HG03521 (cell line): ENCODE measurements around the gene NFKBIZ.

Experiments
- ATAC-seq: cut with Tn5 transposase; IDR thresholded peaks from one replicate; pipeline ENCODE4 v1.9.1; 2021; ENCODE audit warnings: mild to moderate bottlenecking, moderate library complexity; ENCODE audit not compliant: unreplicated experiment

NFKBIZ gene

GRCh38 chr3:101825904-101826445 lies 23.3 kb upstream of the NFKBIZ start:
- ATAC-seq = no peak

- ATAC-seq = peak; percentile 86
Measured at GRCh38 chr3:101827211-101828174, 21.8 kb upstream of the NFKBIZ start.

DNA sequence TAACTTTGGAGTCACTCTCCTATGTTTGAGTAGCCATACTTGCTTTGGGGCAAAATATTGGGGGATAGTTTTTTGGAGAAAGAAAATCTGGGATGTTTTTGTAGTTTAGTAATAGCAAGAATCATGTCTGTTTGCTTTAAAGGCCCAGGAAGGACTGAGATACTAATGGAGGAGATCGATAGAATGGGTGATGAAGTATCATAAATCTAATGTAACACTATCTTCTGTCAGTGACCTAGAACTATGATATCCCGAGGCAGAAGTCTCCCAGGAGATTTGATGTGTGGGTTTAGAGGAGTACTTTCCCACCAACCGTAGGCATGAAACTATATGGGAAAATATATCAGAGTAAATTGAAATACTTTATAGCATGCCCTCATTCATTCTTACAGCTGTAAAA lies 21.0 kb upstream of the NFKBIZ start:
- ATAC-seq = no peak

DNA sequence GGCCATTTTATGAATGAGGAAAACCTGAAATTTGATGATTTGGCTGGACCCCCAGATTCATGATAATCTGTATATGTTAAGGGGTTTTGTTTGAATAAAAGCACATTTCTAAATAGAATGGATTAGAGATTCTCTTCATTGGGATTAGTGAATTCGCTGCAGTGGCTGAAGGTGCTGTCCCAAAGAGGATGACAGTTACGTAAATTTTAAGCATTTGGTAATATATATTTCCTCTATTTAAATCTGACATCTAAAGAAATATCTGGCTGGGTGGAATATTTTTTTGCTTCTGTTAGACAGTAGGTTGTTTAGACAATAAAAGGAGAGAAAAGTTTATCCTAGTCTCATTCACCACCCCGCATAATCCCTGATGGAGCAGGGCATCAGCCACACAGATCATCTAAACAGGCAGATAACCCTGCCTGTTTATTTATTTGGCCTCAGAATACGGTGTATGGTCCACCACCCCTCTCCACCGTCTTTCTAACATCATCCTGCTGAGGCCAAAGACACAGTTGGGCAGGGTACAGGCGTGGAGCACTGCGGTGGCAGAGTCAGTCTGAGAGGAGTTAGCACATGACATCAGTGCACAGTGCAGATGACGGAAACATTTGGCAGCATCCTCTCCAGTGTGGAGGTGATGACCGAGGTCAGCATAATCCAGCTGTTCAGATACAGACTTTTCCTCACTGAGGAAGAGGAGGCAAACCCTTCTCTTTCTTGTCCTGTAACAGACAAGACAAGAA lies 20.4 kb upstream of the NFKBIZ start:
- peak; percentile 42 for ATAC-seq

- no peak for ATAC-seq
Measured at GRCh38 chr3:101829437-101829830, 19.9 kb upstream of the NFKBIZ start.

DNA sequence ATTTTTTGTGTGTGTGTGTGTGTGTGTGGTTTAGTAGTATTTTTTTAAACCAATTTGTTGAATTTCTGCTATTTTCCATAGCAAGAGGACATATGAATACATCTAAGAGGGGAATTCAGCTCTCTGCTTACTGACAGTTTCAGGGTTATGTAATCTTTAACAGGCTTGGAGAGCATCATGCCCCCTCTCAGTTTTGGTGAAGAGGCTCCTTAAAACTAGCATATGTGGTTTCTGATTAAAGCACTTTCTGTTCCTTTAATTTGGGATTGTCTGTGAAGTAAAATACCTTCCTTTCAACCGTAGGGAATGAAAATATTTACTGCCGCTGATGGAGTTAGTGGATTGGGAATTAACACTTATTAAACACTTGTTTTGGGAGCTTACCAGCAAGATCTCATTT lies 19.4 kb upstream of the NFKBIZ start:
- no peak for ATAC-seq

DNA sequence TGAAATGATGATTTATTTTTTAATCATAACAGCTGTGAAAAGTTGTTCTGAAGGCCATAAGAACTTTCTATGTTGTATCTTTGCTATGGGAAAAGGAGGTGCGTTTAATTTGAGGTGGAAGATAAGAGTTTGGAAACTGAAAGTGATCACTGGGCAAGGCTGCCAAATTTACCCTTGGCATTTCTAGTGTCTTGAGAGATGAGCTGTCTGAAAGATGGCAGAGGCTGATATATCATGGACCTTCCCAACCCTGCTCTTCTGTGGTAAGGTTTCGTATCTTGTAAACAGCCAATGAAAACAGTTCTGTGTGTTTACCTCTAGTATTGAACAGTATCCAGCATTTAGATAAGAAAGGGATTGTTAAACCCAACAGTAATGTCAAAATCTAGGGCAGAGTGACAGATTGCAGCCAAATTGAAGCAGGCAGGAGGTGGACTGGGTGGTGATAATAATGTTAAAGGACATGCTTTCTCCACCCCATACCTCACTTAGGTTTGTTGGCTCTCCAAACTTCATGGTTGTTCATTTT lies 15.8 kb upstream of the NFKBIZ start:
- ATAC-seq = no peak

DNA sequence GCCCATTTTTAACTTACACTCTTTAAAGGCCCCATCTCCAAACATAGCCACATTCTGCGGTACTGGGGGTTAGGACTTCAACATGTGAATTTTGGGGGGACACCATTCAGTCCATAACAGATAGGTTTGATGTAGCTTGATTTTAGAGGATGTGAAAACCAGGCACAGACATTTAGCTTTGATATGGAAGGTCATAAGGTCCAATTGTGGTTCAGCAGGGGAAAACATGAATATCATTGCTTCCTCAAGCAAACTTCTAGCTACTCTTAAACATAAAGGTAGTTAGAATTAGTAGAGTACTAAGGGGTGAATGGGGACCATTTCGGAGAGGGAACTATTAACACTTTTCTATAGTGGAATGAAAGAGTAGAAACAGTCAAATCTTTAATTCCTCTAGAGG lies 13.6 kb upstream of the NFKBIZ start:
- ATAC-seq = no peak

DNA sequence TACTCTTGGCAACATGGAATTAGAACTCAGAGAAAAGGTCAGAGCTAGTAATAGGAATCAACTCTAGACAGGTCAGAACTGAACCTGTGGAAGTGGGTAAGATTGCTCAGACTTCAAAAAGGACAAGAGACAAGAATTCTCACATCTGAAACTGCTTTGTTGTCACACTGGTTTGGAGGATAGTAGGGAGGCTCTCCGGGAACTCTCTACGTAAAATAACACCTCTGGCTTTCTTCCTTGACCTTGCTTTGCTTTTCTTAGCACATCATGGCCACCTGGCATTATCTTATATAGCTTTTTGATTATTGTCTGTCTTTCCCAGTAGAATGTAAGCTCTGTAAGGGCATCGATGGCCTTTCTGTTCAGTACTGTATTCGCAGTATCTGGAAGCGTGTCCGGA lies 13.2 kb upstream of the NFKBIZ start:
- no peak for ATAC-seq

DNA sequence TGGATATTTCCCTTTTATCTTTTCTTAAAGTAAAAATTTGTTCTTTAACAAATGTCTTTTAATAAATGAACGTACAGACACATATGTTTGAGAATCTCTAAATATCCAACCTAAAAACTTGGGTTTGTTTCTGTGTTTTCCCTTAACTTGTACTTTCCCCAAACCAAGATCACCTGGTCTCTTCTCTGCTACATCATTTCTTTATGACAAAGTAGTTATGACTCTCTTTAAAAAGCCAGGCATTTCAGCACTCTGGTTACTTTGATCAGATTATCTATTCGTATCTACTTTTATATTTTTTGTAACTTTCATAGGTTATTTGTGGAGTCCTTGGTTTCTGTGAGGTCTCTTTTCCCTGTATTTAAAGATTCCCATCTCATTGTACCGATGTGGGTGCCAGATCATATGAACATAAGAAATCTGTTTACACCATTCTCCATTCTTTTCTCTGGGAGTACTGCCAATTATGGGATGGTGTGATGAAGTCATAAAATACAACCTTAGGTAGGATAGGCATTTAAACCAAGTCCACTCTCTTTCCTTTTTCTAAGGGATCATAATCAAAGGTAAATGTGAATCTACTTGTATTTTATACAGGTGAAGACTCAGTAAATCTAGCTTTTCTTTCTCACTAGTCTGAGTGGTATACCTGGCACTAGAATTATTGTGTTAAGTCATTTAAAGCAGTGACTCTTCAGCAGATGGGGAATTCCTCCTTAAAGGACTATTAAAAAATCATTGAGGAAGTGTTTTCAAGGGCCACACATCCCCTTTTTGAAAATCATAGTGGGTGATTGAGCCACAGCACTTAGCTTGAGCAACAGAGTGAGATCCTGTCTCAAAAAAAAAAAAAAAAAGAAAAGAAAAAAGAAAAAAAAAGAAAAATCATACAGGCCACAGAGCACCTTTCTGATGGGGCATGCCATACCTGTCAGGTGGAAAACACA lies 12.4 kb upstream of the NFKBIZ start:
- ATAC-seq = no peak

GRCh38 chr3:101838691-101839090 lies 10.6 kb upstream of the NFKBIZ start:
- no peak for ATAC-seq

DNA sequence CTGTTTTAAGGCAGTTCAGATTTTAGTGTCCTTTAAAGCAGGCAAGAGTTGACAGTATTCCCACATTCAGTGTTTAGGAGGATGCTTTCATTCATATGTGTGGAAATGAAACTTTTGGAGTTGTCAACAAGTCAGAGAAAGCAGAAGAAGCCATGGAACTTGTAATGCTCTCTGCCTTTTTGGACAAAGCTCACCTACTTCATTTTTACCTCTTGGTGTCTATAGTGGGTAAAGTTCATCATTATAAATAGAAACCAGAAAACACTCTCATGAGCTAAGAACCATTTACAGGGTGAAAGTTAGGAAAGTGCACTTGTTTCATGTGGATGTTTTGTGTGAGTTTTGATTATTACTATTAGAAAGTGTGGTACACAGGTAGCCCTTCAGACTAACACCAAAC lies 9.2 kb upstream of the NFKBIZ start:
- no peak for ATAC-seq

DNA sequence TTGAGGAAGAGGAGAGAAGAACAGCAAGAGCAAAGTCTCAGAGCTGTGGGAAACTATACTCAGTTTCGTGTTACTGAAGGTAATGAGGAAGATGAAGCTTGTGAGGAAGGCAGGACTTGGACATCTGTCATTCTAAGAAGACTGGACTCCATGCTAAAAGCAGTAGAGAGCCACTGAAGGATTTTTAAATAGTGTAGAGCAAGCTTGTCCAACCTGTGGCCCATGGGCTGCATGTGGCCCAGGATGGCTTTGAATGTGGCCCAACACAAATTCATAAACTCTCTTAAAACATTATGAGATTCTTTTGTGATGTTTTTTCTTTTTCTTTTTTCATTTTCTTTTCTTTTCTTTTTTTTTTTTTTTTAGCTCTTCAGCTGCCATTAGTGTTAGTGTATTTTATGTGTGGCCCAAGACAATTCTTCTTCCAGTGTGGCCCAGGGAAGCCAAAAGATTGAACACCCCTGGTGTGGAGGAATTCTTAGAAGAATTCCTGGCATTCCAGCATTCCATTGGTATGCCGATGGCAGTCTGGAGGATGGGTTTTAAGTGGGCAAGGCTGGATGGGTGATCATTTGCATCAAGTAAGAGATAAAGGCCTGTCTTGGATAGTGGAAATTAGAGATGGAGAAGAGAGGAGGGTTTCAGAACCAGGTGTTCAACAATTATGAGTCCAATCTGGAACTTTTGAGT lies 6.9 kb upstream of the NFKBIZ start:
- ATAC-seq = no peak

GRCh38 chr3:101842935-101843330 lies 6.4 kb upstream of the NFKBIZ start:
- no peak for ATAC-seq

DNA sequence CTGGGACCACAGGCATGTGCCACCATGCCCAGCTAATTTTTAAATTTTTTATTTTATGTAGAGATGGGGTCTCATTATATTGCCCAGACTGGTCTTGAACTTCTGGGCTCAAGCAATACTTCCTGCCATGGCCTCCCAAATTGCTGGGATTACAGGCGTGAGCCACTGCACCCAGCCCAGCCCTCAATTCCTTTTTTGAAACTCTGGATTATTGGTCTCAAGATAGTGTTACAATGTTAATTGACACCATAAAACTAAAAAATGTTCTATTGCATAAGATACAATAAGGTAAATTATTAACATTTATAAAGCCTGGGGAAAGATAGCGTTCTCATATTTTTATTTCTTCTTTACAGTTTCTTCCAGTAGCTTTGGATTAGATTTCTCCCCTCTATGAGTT lies 3.9 kb upstream of the NFKBIZ start:
- ATAC-seq = no peak

DNA sequence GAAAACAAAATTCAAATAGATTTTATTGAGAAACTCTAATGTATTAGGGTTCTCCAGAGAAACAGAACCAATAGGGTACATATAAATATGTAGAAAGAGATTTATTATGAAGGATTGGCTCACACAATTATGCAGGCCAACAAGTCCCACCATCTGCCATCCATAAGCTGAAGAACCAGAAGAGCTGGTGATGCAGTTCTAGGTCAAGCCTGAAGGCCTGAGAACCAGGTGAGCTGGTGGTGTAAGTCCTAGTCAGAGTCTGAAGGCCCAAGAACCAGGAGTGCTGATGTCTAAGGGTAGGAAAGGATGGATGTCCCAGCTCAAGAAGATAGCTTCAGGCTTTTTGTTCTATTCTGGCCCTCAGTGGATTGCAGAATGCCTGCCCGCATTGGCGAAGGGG lies 2.6 kb upstream of the NFKBIZ start:
- no peak for ATAC-seq

DNA sequence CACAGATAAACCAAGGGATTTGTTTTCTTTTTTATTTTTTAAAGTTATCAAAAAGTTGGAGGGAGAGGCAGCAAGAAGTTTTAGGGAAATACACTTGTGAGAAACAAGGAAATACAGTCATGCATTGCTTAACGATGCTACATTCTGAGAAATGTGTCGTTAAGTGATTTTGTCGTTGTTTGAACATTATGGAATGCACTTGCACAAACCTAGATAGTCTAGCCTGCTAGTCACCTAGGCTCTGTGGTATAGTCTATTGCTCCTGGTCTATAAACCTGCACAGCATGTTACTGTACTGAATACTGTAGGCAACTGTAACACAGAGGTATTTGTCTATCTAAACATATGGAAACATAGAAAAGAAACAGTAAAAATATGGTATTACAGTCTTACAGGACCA lies 2.0 kb upstream of the NFKBIZ start:
- ATAC-seq = no peak

- ATAC-seq = no peak
Measured at GRCh38 chr3:101848326-101848725, 988 bp upstream of the NFKBIZ start.

GRCh38 chr3:101849714-101850245 lies 466 bp downstream of the NFKBIZ start:
- ATAC-seq = peak; percentile 28
